Kidney (tissue), 14 donors: ENCODE data around the gene ERAP2. TPM values are rescaled to one million over a fixed set of nuclear protein-coding genes. Genes with fewer than 3 reads are reported as not detected.

ENCODE experiments used
- DNase-seq, 5 donors: peaks; one replicate each; pipeline ENCODE4 v3.0.0-alpha.2; 2013 to 2020
- FAIRE-seq: peaks from 2 replicates; lab custom pipeline; 2012; peaks lifted over from hg19 to GRCh38; lab: Jason Lieb, UNC
- H3K27ac ChIP-seq, 2 donors: one replicate each; pipeline ENCODE4 v1.7.0; 2013; ENCODE audit warnings: low read depth in 2 of 2, low read length in 2 of 2, inconsistent platforms in 1 of 2
- H3K27me3 ChIP-seq: one replicate; pipeline ENCODE4 v1.7.1; 2013; ENCODE audit warnings: low read length, inconsistent platforms; ENCODE audit not compliant: control insufficient read depth, insufficient read depth
- H3K36me3 ChIP-seq, 3 donors: one replicate each; pipeline versions ENCODE4 v1.7.0 to v1.7.1; 2013; ENCODE audit warnings: low read length in 3 of 3, control low read depth in 1 of 3, inconsistent platforms in 1 of 3; ENCODE audit not compliant: insufficient read depth in 3 of 3, control insufficient read depth in 2 of 3
- H3K4me1 ChIP-seq, 3 donors: one replicate each; pipeline versions ENCODE4 v1.7.0 to v1.7.1; 2013; ENCODE audit warnings: low read length in 3 of 3, inconsistent platforms in 1 of 3, low read depth in 1 of 3; ENCODE audit not compliant: control insufficient read depth in 2 of 3, insufficient read depth in 2 of 3
- H3K4me3 ChIP-seq, 3 donors: one replicate each; pipeline versions ENCODE4 v1.7.0 to v1.8.1; 2013; ENCODE audit warnings: low read length in 3 of 3, control low read depth in 1 of 3, inconsistent platforms in 1 of 3
- H3K9ac ChIP-seq, 3 donors: one replicate each; pipeline versions ENCODE4 v1.7.0 to v1.7.1; 2013; ENCODE audit warnings: low read length in 3 of 3, control low read depth in 1 of 3, inconsistent platforms in 1 of 3
- H3K9me3 ChIP-seq, 3 donors: one replicate each; pipeline versions ENCODE4 v1.7.0 to v1.7.1; 2013; ENCODE audit warnings: low read length in 3 of 3, control low read depth in 1 of 3, inconsistent platforms in 1 of 3; ENCODE audit not compliant: control insufficient read depth in 2 of 3, insufficient read depth in 1 of 3
- CTCF ChIP-seq: IDR thresholded peaks from 3 replicates; pipeline ENCODE4 v1.5.1; 2012; ENCODE audit warnings: mild to moderate bottlenecking, moderate library complexity, borderline replicate concordance; ENCODE audit not compliant: insufficient read depth; ENCODE audit errors: extremely low read depth
- intact Hi-C: fragments of 100-400 bp; cut with DNase I; formaldehyde crosslinking; loops from one replicate; pipeline ENCODE4 v1.11.1; 2022
- polyA plus RNA-seq: library from polyadenylated mRNA; stranded (reverse); fragments of 350-450 nt; fragmentation: Illumina TruSeq; extraction: RNeasy Lipid Tissue Mini Kit (QIAGEN cat#74804); gene quantifications from one replicate; pipeline ENCODE4 v1.2.3, GENCODE V29; 2014; ENCODE audit warnings: low read depth, low replicate concordance; ENCODE audit not compliant: insufficient read depth
- total RNA-seq: library from RNA; stranded (reverse); fragmentation: NEBNext Ultra II Directional; extraction: Animal tissue kit (Norgen Biotek cat#: 25700); gene quantifications from one replicate; pipeline ENCODE4 v1.2.1, GENCODE V29; 2021
- donor health status: control.
- donor health status: control.
- donor health status: control.
- donor health status: control.
- donor health status: control.
- donor health status: DM: yes; HTN: yes; CAD: no.
- donor health status: Normal renal cell carcinoma (clear cell type).

Gene ERAP2
- total and polyA plus RNA-seq, 2 donors from 2014 or later, result 8.2 to 13.8 TPM

- H3K27ac ChIP-seq, result no peak overlapping the region
- no peaks in the 10 kb centered on the region for H3K4me1 ChIP-seq
- H3K9ac ChIP-seq, result no peak overlapping the region
- FAIRE-seq (no peak), DNase-seq (no peak)
- no peak overlapping the region for H3K4me3 ChIP-seq
- H3K9me3 ChIP-seq, result no peaks in the 10 kb centered on the region
- H3K27me3 ChIP-seq, result no peaks in the 10 kb centered on the region
- peaks cover 0 to 2% (median 2%) of the 10 kb centered on the region in 3 donors for H3K36me3 ChIP-seq
- intact Hi-C loops, result no loop called here
- no peak for TF ChIP-seq CTCF
Measured at GRCh38 chr5:96901384-96901783, 25.1 kb downstream of the ERAP2 start.

DNA sequence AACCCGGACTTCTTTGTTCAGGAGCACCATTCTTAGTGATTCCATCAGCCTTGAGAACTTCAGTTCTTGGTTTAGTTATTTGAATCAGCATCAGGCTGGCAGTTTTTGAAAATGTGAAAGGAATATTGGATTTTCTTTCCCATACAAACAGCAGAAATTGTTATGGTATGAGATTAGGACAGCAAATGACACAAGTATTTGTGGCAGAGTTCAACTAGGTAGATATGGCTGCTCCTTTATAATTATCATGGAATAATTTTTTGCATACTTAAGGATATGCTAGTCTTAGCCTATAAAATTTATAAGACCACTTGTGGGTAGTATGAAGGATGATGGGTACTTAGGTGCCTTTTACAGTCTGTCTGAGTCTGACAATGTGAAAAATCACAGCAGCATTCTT is 25.5 kb downstream of the ERAP2 start:
- Histone ChIP-seq H3K27ac (no peak overlapping the region), H3K4me1 (no peaks in the 10 kb centered on the region), H3K9me3 (no peaks in the 10 kb centered on the region), H3K9ac (no peak overlapping the region), H3K36me3 (peaks cover 0 to 2% (median 2%) of the 10 kb centered on the region in 3 donors), H3K27me3 (no peaks in the 10 kb centered on the region), H3K4me3 (no peak overlapping the region)
- intact Hi-C loops, result no loop called here
- FAIRE-seq, result no peak
- DNase-seq, result no peak
- no peak for TF ChIP-seq CTCF

GRCh38 chr5:96902876-96903275 is 26.6 kb downstream of the ERAP2 start:
- no peaks in the 10 kb centered on the region for H3K9me3 ChIP-seq
- no peaks in the 10 kb centered on the region for H3K4me1 ChIP-seq
- peaks cover 0 to 2% (median 2%) of the 10 kb centered on the region in 3 donors for H3K36me3 ChIP-seq
- no peak for FAIRE-seq
- no peak overlapping the region for H3K9ac ChIP-seq
- TF ChIP-seq CTCF, result no peak
- H3K27ac ChIP-seq, result no peak overlapping the region
- no peak overlapping the region for H3K4me3 ChIP-seq
- intact Hi-C loops, result no loop called here
- no peaks in the 10 kb centered on the region for H3K27me3 ChIP-seq
- no peak for DNase-seq

DNA sequence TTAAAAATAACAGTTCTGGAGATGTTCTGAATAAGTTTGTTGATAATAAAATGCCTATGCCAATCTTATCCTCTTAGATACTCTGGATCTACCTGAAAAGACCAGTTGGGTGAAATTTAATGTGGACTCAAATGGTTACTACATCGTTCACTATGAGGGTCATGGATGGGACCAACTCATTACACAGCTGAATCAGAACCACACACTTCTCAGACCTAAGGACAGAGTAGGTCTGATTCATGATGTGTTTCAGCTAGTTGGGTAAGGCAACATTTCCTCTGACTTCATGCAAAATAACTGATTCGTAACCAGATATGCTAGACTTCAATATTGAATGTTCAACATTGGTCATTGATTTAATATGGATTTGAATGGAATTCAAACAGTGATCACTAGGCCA is 27.0 kb downstream of the ERAP2 start:
- no peak for DNase-seq
- FAIRE-seq, result no peak
- H3K4me1 ChIP-seq, result no peaks in the 10 kb centered on the region
- no peaks in the 10 kb centered on the region for H3K27me3 ChIP-seq
- no peak overlapping the region for H3K4me3 ChIP-seq
- intact Hi-C loops, result no loop called here
- no peak overlapping the region for H3K9ac ChIP-seq
- H3K27ac ChIP-seq, result no peak overlapping the region
- H3K36me3 ChIP-seq, result peaks cover 0 to 2% (median 2%) of the 10 kb centered on the region in 3 donors
- H3K9me3 ChIP-seq, result no peaks in the 10 kb centered on the region
- no peak for TF ChIP-seq CTCF
